RPMI8226 (cell line): ENCODE data around the gene TBL1XR1.

Experiments
- DNase-seq: peaks from one replicate; pipeline ENCODE4 v3.0.0-alpha.2; 2015

TBL1XR1 gene

DNA sequence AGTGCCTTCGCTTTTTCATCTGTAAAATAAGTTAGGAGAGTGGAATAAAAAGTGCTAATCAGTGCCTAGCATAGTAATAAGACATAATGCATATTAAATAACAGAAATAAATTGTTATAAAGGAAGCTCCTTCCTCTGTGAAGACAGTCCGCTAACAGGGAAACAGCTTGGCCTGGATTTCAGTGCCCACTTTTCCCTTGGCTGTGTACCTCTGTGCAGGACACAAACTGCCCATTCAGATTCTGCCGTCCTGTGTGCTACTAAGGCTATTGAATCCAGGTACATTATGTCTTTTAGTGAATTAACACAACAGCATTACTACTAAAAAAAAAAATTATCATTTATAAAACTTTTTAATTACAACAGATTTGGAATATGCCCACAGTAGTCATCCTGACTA, 90.7 kb downstream of the TBL1XR1 start:
- DNase-seq, result no peak

DNA sequence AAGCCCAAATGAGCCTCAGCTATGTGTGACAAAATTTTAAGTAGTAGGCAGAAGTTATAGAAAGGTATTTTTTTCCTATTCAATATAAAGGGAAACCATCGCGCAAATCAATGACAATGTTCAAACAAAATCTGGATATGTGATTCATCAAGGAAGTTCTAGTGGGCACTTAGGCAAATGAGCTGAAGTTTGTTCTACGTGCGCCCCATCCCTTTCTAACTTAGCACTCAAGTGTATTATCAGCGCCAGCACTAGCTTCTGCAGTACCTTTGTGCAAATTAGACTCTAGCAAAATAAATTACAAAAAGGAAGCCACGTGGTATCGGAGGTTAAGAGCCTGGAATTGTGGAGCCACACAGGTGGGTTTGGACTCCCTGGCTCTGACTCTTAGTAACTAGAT, 91.1 kb downstream of the TBL1XR1 start:
- no peak for DNase-seq

DNA sequence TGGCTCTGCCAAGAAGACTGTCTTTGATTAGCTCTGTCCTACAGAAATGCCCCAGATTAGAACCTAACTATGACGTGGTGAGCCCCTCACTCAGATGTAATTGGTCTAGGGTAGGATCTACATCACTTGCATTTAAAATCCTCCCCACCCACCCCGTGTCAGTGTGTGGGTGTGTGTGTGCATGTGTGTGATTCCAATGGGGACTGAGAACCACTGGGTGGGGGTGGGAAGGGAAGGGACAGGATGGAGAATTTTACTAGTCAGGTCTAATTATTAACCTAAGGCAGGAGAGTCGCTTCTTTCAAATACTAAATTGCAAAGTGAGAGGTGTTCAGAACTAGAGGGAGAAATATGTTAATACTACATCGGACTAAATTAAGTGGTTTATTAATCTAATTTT, 91.7 kb downstream of the TBL1XR1 start:
- no peak for DNase-seq

DNA sequence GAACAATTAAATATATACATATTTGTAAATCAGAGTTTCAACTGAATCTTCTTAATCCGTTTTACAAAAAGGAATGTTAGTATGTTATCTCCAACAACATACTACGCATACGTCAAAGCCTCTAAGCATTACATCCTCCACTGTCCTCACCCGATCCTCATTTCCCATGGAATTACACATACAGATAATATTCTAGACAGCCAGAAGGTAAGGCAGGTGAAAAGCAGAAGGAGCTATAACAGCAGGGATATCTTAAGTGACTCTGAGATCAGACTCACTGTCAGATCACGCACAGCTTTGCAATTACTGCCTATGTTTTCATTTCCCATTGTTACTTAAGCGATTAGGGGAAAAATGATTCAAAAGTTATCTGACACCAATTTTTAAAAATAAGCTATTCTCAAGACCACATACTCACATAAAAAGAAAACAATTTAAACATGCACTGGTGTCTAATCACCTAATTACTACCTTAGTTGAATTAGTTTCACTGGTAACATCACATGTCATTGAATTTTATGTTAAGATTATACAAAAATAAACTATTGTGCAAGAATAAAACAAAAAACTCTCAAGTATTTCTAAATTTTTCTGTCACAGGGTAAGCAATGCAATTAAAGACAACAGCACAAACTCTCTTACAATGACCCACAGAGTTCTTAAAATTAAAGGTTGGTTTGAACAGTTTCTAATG, 92.8 kb downstream of the TBL1XR1 start:
- DNase-seq, result no peak

DNA sequence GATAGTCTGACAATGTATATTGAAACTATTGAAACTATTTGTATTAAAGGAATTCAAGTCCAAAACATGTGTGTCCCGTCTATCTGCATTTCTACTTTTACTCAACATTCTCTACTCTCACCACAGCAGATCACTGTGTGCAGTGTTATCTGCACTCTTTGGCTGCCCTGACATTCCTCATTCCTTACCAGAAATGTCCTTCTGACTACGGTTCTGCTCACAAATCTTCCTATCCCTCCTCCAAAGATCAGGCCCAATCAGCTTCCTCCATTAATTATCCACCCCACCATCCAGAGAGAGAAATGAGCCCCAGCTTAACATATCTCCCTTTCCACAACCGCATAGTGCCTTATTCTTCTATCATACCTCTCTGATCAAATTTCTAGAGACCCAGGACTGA, 94.7 kb downstream of the TBL1XR1 start:
- no peak for DNase-seq

DNA sequence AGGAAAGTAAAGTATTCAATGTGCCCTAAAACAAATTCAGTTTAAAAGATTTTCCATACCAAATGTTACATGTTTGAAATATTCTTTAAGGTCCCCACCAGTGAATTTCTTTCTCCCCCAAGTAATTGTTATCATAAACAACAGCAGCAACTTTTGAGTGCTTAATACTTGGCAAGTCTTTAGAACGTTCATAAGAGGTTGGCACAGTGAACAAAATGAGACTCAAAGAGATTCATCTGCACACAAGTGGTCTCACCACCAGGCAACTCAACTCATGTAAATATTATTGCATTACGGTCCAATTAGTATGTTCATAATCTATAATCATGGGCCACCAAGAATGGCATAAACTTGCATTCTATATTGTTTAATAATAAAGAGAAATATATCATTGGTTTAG, 98.7 kb downstream of the TBL1XR1 start:
- DNase-seq, result no peak

DNA sequence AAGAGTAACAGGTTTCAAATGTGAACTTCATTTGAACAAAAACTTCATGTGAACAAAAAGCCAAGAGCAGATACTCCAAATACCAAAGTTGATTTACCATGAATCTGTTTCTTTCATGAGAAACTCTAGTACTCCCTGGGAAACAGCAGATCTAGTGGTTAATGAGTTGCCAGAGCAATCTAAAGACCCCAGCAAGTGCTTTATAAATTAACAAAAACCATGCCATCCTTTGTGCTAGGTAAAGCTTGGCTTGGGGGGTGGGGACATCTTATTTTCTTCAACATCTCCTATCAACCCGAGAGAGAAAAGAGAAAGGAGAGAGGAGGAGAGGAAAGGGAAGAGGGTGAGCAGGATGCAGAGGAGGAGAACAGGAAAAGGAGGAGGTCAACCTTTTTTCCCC, 100.7 kb downstream of the TBL1XR1 start:
- DNase-seq, result no peak

DNA sequence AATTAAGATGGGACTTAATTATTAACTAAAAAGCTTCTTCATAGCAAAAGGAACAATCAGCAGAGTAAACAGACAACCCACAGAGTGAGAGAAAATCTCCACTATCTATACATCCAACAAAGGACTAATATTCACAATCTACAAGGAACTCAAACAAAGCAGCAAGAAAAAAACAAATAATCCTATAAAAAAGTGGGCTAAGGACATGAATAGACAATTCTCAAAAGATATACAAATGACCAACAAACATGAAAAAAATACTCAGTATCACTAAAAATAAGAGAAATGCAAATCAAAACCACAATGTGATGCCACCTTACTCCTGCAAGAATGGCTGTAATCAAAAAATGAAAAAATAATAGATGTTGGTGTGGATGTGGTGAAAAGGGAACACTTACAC, 103.3 kb downstream of the TBL1XR1 start:
- no peak for DNase-seq

DNA sequence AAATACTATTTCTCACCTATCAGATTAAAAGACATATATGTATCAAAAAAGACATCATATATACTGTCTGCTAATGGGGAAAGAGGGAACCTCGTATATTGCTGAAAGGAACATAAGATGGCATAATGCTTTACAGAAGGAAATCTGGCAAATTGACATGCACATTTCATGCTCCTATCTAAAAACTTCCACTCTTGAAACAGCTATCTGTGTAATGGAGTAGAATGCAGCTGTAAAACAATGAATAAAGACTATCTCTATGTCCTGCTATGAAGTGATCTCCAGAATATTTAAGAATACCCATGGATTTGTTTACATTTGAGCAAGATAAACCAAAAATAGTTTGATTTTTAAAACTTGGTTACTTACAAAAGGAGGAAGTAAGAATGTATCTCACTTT, 107.4 kb downstream of the TBL1XR1 start:
- DNase-seq, result no peak

DNA sequence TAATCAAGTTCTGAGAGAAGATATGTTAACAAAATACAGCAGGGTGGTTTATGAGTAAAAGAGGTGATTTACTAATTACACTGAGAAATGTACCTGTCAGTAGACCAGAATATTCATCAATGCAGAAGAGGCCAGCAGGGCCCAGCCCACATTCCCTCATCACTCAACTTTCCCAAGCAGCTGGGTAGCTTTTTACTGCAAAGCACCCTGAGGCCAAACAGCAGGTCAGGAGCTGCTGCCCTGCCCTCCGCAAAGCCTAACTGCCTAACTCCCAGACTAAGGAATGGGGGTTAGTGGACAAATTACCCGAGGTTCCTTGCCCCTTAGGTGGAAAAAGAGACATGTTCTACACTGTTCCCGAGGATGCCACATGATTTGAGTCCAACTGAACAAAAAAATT, 108.2 kb downstream of the TBL1XR1 start:
- DNase-seq, result no peak

DNA sequence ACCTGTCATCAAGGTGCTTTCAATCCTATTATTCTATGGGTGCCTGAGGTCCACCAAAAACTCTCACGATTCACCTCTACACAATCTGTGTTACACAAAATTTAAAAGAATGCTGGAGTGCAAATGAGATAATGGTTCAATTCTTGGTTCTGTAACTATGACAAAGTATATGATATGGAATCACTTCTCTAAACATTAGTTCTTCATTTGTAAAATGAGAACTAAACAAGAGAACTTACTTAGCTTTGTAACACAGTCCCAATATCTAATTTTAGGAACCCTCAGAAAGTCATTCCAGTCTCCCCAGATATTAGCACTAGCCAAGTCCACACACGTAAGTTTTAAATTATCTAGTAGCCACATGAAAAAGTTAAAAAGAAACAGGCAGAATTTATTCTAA, 111.5 kb downstream of the TBL1XR1 start:
- DNase-seq, result no peak

DNA sequence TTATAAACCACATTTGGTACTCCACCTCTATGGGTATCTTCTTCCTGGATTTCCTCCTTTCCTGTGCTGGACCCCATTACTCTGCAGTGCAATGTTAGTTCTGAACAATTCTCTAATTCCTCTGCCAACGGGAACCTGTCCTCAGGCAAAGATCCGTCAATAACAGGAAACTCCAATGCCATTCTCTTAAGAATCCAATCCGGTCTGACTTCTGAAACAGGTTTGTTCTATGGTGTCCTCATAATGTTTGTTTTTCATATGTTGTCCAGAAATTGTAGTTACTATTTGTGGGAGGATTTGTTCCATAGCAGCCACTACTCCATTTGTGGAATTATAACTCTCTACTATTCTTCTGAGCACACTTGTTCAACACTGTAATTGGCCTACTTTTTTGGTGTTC, 112.7 kb downstream of the TBL1XR1 start:
- no peak for DNase-seq

DNA sequence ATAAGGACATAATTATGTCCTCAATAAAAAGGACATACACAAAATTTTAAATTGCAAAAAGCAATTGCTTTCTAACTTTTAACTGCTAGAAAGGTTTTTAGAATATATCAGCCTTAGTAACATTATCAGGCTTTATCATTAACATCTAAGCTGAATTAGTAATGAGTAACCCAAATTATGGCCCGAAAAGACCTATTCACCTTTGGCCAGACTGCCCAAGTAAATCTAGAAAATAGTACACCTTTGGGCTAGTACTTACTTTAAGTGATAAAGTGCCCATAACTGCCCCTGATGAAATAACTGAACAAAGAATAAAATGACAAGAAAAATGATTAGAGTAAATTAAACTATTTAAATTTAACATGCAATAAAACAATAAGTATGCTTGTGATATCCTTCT, 117.2 kb downstream of the TBL1XR1 start:
- DNase-seq, result no peak

DNA sequence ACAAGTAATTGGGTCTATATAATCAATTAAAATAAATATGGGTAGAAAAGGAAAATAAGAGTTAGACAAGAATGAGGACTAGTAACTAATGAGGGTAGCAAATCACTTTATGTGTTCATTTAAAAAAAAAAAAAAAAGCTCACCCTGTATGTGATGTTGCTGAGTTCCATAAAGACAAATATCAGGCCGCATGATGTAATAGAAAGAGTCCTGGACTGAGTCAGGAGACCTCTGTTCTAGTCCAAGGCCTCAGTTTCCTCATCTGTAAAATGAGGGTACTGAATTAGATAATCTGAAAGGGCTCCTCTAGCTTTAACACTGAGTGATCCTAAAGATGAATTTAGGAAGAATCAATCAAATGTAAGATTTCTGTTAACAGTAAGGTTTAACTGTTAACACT, 117.6 kb downstream of the TBL1XR1 start:
- no peak for DNase-seq

DNA sequence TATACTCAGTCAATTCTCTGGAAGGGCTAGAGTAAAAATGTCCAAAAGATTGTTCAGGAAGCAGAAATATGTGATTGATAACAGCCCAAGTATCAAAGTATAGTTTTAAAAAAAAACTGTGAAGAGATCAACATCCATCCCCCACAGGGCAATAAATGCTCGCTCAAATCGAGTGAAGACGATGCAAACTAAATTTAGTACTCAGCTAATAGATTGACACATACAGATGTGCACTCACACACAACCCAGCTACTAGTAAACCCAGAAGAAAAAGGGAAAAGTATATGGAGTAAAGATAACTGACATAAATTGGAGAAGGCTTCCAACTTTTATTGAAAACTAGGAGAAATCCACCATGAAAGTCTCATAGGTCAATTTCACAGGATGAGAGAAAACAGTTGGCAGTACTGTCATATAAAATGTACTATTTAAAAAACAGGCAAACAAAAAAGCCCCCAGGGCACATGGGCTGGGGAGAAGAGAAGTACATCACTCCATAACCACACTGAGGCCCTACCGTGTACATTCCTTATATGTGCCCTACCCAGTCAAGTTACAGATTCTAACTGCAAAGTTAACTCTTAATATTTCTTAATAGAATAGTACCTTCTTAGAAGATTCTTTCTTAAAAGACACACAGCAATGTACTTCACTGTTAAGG, 125.7 kb downstream of the TBL1XR1 start:
- no peak for DNase-seq

DNA sequence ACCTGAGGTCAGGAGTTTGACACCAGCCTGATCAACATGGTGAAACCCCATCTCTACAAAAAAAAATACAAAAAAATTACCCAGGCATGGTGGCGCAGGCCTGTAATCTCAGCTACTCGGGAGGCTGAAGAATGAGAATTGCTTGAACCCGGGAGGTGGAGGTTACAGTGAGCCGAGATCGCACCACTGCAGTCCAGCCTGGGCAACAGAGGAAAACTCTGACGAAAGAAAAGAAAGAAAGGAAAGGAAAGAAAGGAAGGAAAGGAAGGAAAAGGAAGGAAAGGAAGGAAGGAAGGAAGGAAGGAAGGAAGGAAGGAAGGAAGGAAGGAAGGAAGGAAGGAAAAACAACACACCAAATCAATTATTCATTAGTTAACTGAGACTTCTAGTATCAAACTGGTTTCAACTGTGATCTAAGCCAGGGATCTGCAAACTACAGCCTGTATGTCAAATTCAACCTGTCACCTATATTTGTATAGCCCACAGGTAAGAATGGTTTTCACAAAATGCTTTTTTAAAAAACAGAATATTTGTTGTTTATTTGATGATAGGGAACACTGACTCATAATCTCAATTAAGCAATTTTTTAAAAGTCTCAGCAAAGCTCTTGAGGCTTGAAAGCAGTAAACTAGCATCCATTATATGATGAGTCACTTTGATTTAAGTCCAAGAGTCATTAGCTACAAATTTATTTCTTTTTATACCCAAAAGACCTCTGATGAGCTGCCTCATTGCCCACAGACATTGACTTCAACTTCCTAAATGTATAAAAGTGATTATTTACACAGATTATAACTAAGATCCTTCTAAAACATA, 127.6 kb downstream of the TBL1XR1 start:
- DNase-seq, result no peak

DNA sequence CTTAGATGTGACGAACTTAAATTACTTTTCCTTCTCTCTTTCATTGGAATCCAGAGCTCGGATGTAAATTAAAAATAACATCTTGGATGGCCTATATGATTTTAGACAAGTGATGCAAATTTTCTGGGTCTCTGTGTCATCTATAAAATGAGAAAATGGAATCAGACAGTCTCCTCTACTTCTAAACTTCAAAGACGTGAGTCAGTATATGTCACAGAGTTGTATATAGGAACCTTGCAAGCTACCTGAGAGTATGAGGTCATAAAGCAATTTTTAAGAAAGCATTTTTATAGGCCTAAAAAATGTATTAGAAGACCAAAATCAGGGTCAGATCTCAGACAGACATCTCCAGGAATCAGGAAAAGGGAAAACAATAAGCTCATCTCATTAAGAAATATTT, 128.3 kb downstream of the TBL1XR1 start:
- no peak for DNase-seq

DNA sequence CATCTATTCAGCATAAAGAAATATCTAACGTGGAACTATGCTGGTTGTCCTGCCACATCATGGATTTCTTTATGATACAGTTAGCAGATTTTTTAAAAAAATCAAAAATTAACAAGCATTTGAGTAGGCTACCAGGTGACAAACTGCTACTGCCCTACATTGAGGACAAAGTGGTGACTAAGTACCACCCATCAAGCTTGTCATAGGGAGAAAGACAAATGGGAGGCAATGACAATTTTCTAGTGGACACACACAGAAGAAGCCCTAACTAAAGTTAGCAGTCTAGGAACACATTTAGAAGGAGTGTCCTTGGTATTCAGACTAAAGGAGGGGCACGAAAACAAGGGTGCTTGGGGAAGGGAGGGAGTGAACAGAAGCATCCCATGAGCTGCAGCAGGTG, 131.2 kb downstream of the TBL1XR1 start:
- DNase-seq, result no peak

DNA sequence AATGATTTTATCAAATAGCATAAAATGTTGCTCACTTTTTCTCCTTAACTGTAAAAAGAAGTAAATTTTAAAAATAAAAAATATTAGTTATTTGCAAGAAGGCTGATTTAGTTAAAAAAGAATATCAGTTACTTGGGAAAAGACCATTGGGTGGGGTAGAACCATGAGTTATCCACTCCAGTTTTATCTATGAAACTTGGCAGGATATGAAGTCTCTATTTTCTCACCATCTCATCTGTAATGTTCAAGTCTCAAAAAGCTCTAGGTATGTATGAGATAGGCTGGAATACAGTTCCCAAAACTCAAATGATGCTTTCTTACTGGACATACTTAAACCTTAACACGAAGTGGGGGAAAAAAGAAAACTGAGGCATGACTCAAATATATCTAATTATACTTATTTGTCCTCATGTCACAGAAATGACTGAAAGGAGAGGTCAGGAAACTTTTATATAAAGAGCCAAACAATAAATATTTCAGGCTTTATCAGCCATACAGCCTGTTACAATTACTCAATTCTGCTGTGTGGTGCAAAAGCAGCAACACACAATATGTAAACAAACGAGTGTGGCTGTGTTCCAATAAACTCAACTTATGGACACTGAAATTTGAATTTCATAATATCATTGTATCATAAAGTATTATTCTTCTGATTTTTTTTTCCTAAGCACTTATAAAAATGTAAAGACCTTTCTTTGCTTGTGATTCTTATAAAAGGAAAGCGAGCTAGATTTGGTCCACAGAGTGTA, 131.8 kb downstream of the TBL1XR1 start:
- no peak for DNase-seq

DNA sequence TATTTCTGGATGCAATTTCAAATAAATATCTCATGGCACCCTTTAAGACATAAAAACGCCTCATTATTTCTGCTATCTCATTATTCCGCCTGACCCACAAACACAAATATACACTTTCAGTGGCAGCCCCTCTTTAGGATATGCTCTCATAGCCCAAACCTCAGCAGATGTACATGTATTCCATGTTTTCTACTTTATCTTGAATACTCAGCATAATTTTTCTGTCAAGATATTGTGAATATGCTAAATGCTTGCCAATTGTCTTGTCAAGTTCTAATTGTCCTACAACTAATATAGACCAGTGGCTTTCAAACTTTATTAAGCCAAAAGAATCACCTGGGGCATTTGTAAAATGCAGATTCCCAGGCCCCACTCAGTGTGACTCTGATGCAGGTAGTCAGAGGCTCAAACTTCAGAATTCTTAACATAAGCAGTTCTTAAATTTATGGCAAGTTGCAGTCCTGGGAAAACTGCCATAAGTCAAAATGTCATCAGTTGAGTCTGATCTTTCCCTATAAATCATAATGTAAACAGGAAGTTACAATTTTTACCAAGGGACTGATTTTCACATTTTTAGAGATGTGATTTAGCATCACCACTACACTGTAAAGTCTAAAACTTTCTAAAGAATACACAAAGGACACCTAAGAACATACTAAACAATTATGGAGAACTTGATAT, 135.1 kb downstream of the TBL1XR1 start:
- no peak for DNase-seq

DNA sequence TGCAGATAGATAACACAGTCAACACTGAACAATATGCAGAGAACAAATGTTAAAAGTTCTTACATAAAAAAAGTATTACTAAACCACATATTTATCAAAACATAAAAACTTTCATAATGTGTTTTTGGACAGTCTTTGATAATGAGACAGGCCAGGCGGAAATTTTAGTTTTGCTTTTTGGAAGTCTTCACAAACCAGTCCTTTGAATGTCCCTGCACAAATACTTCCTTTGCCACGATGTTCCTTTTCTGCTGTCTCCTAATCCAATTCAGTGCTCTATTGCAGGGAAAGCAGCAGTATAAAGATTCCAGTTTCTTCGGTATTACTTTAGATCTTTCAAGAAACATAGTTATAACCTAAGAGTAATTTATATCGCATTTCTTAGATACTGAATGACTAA, 135.9 kb downstream of the TBL1XR1 start:
- no peak for DNase-seq

DNA sequence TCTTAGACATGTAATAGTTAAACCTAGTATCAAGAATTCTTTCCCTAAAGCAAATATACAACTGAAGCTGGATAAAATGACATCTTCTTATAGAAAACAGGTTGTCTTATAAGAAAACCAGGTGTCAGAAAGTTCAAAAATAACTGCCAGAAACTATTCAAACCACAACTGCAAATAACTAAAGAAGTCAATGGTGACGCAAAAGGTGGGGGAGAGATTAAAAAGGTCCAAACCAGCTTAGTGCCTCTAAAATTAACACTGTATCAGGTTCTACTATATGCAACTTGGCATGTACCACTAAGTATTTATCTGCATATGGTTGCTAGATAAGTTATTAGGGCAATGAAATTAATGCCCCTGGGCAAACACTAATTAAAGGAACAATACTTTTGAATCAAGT, 136.8 kb downstream of the TBL1XR1 start:
- no peak for DNase-seq

DNA sequence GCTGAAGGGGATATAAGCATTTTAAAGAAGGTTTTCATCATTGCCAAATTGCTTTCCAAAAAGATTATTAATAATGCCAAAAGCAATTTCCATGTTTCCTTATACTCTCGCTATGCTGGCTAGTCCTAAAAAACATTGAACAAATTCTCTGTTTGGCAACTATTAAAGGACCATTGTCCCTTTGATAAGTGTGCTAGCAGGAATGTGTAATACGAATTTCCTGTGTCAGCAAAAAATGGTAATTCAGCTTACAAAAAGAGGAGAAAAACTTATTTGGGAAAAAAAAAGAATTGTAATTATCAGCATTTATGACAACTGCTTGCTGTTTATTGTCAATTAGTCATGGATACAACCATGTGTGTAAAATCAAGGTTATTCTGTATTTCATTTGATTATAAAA, 138.6 kb downstream of the TBL1XR1 start:
- no peak for DNase-seq
